PC-9 (cell line): ENCODE data around the gene GPRIN3. TPM values are rescaled to one million over a fixed set of nuclear protein-coding genes. Genes with fewer than 3 reads are reported as not detected.

Experiments used
- BruUV-seq: library from RNA; stranded (reverse); fragments of 400-500 nt; replicated peaks from 2 replicates; lab custom pipeline; 2021; lab: Mats Ljungman, UMichigan
- CTCF ChIA-PET: fragments of 300-600 bp; sonication (Branson Sonifier 250); formaldehyde crosslinking; loops from one replicate; lab custom pipeline; 2022; ENCODE audit warnings: antibody characterized with exemption; lab: Charles Lee
- POLR2A ChIA-PET: fragments of 300-600 bp; sonication (Branson Sonifier 250); formaldehyde crosslinking; loops from one replicate; lab custom pipeline; 2022; ENCODE audit warnings: antibody characterized with exemption; ENCODE audit not compliant: unreplicated experiment; lab: Charles Lee
- DNase-seq, 2 experiments: peaks; one replicate each; pipeline versions ENCODE4 v3.0.0 to v3.0.0-alpha.2; 2015 to 2022; ENCODE audit warnings: mixed read lengths in 1 of 2
- H2AFZ ChIP-seq: fragments of 200-600 bp; sonication (generic); 2 replicates; pipeline ENCODE4 v1.8.1; 2017; ENCODE audit warnings: antibody characterized with exemption
- H3F3A ChIP-seq: fragments of 200-600 bp; sonication (generic); 2 replicates; pipeline ENCODE4 v1.8.1; 2017; ENCODE audit warnings: antibody characterized with exemption, mild to moderate bottlenecking, low read depth; ENCODE audit not compliant: insufficient read depth
- H3K27ac ChIP-seq: fragments of 200-600 bp; sonication (generic); 2 replicates; pipeline ENCODE4 v1.6.1; 2016; ENCODE audit warnings: mixed run types
- H3K27me3 ChIP-seq: fragments of 200-600 bp; sonication (generic); 2 replicates; pipeline ENCODE4 v1.6.1; 2016; ENCODE audit warnings: low read depth, mixed run types; ENCODE audit not compliant: insufficient read depth
- H3K36me3 ChIP-seq: fragments of 200-600 bp; sonication (generic); 2 replicates; pipeline ENCODE4 v1.6.1; 2016; ENCODE audit warnings: low read depth, mixed run types
- H3K4me1 ChIP-seq: fragments of 200-600 bp; sonication (generic); replicated peaks from 2 replicates; pipeline ENCODE4 v1.6.1; 2016; ENCODE audit warnings: mixed run types; ENCODE audit not compliant: insufficient read depth
- H3K4me2 ChIP-seq: fragments of 200-600 bp; sonication (generic); 2 replicates; pipeline ENCODE4 v1.6.1; 2017; ENCODE audit warnings: mixed run types
- H3K4me3 ChIP-seq: fragments of 200-600 bp; sonication (generic); 2 replicates; pipeline ENCODE4 v1.6.1; 2016; ENCODE audit warnings: mixed run types
- H3K79me2 ChIP-seq: fragments of 200-600 bp; sonication (generic); 2 replicates; pipeline ENCODE4 v1.6.1; 2017; ENCODE audit warnings: low read depth, mixed run types
- H3K9me2 ChIP-seq: fragments of 200-600 bp; sonication (generic); 2 replicates; pipeline ENCODE4 v1.8.1; 2017; ENCODE audit warnings: mild to moderate bottlenecking; ENCODE audit not compliant: insufficient read depth
- H3K9me3 ChIP-seq: fragments of 200-600 bp; sonication (generic); 2 replicates; pipeline ENCODE4 v1.8.1; 2016; ENCODE audit warnings: low read depth; ENCODE audit not compliant: insufficient read depth
- H4K20me1 ChIP-seq: fragments of 200-600 bp; sonication (generic); 2 replicates; pipeline ENCODE4 v1.8.1; 2017; ENCODE audit not compliant: insufficient read depth
- EZH2 ChIP-seq: fragments of 200-600 bp; sonication (generic); IDR thresholded peaks from 2 replicates; pipeline ENCODE4 v1.8.0; 2017; ENCODE audit warnings: antibody characterized with exemption, low read depth
- intact Hi-C: fragments of 100-400 bp; cut with micrococcal nuclease; formaldehyde crosslinking; loops from one replicate; pipeline ENCODE4 v1.10.0; 2022; ENCODE audit not compliant: unreplicated experiment
- total RNA-seq: library from RNA; stranded (reverse); gene quantifications from 2 replicates; pipeline ENCODE4 v1.2.3, GENCODE V29; 2021
- TF ChIP-seq, protein P1 (sequence below): fragments of 200-600 bp; sonication (generic); conservative IDR thresholded peaks from 2 replicates; pipeline ENCODE4 v1.6.1; 2017; ENCODE audit warnings: mixed run types, antibody characterized with exemption, mild to moderate bottlenecking, moderate library complexity

Gene GPRIN3
- total RNA-seq, 1 experiment from 2014 or later, result 0.02 TPM

GRCh38 chr4:89337681-89338080, 30.1 kb upstream of the GPRIN3 start:
- BruUV-seq, result no TSS peak

DNA sequence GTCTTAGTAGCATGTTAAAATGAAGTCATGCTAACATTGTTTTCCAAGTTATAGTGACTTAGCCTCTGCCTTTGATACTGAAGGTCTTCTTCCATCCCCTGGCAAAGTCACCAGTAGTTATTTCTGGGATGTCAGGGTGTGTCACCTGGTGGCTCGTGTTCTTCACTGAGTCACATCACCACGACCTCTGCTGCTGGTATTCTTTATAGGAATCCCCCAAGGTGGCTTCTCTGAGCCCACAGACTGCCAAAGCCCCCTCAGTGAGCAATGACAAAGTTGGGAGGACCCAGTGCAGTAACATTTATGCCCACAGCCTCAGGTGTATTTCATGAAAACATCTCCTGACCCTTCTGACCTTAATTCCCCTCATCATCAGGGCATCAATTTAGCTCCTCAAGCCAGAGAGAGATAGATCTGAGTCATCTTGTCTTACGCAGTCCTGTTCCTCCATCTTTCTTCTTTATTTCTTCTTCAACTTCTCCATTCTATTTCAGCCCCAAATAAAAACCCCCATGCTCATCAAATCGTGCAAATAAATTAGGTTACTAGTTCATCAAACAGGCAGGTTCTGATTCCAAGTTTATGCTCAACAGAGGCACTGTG, 29.3 kb upstream of the GPRIN3 start:
- no peak for TF ChIP-seq EZH2
- TF ChIP-seq, protein P1, sequence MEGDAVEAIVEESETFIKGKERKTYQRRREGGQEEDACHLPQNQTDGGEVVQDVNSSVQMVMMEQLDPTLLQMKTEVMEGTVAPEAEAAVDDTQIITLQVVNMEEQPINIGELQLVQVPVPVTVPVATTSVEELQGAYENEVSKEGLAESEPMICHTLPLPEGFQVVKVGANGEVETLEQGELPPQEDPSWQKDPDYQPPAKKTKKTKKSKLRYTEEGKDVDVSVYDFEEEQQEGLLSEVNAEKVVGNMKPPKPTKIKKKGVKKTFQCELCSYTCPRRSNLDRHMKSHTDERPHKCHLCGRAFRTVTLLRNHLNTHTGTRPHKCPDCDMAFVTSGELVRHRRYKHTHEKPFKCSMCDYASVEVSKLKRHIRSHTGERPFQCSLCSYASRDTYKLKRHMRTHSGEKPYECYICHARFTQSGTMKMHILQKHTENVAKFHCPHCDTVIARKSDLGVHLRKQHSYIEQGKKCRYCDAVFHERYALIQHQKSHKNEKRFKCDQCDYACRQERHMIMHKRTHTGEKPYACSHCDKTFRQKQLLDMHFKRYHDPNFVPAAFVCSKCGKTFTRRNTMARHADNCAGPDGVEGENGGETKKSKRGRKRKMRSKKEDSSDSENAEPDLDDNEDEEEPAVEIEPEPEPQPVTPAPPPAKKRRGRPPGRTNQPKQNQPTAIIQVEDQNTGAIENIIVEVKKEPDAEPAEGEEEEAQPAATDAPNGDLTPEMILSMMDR, result no peak
- DNase-seq, result no peak
- no peaks in the 10 kb centered on the region; the same call in 1 of the 2 replicates for H3K9me2 ChIP-seq
- no peaks in the 10 kb centered on the region for H3K79me2 ChIP-seq
- H3F3A ChIP-seq, result no peaks in the 10 kb centered on the region
- CTCF ChIA-PET, result no interaction called here
- H3K4me3 ChIP-seq, result no peak overlapping the region
- intact Hi-C loops, result no loop called here
- H3K9me3 ChIP-seq, result no peaks in the 10 kb centered on the region
- no peak overlapping the region for H2AFZ ChIP-seq
- no peaks in the 10 kb centered on the region for H3K4me1 ChIP-seq
- no peaks in the 10 kb centered on the region for H4K20me1 ChIP-seq
- no TSS peak for BruUV-seq
- no peaks in the 10 kb centered on the region for H3K27me3 ChIP-seq
- no peak overlapping the region for H3K4me2 ChIP-seq
- POLR2A ChIA-PET, result no interaction called here
- H3K36me3 ChIP-seq, result no peaks in the 10 kb centered on the region
- no peak overlapping the region for H3K27ac ChIP-seq

More at GRCh38 chr4:89337681-89338080, 30.1 kb upstream of the GPRIN3 start:
- H3F3A ChIP-seq, result no peaks in the 10 kb centered on the region
- H3K4me3 ChIP-seq, result no peak overlapping the region
- ChIA-PET POLR2A (no interaction called here), CTCF (no interaction called here)
- no peaks in the 10 kb centered on the region for H4K20me1 ChIP-seq
- no peaks in the 10 kb centered on the region; the same call in 1 of the 2 replicates for H3K9me2 ChIP-seq
- no peaks in the 10 kb centered on the region for H3K79me2 ChIP-seq
- no peak overlapping the region for H3K27ac ChIP-seq
- H3K9me3 ChIP-seq, result no peaks in the 10 kb centered on the region
- H3K4me2 ChIP-seq, result no peak overlapping the region
- no peak for DNase-seq
- no peak overlapping the region for H2AFZ ChIP-seq
- H3K4me1 ChIP-seq, result no peaks in the 10 kb centered on the region
- H3K36me3 ChIP-seq, result no peaks in the 10 kb centered on the region
- no peaks in the 10 kb centered on the region for H3K27me3 ChIP-seq
- intact Hi-C loops, result no loop called here
- TF ChIP-seq, protein P1, result no peak
- no peak for TF ChIP-seq EZH2

DNA sequence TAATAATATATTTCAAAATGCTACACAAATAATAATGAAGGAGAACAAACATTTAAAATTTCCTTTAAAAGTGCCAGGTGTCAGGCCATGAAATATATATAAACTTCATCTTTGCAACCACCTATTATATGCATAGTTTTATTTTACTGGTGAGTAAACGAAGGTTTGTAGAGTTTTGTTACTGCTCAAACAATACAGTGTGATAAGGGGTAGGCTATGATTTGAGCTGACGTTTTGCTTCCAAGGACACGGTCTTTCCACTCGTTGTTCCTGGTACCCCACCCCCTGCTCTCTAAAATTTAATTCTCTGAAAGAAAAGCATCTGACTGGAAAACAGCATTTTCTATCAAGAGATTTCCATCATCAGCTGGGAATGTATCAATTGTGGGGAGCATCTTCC, 27.2 kb upstream of the GPRIN3 start:
- Histone ChIP-seq H3K4me3 (no peak overlapping the region), H3K27ac (no peak overlapping the region), H3K79me2 (no peaks in the 10 kb centered on the region), H3K9me2 (no peaks in the 10 kb centered on the region), H3F3A (no peaks in the 10 kb centered on the region), H2AFZ (no peak overlapping the region), H3K4me2 (no peak overlapping the region), H3K27me3 (no peaks in the 10 kb centered on the region), H3K4me1 (no peaks in the 10 kb centered on the region), H3K9me3 (no peaks in the 10 kb centered on the region), H4K20me1 (no peaks in the 10 kb centered on the region), H3K36me3 (no peaks in the 10 kb centered on the region)
- ChIA-PET POLR2A (no interaction called here), CTCF (interaction anchor here (0.6 kb wide), 1 partner anchor 52 kb away, joined by 3 read pairs; no protein-coding TSS in a partner anchor)
- BruUV-seq, result no TSS peak
- DNase-seq, result no peak
- TF ChIP-seq EZH2, result no peak
- TF ChIP-seq, protein P1, result no peak
- intact Hi-C loops, result no loop called here
